ENCODE results near the gene FOXC1. TPM values are rescaled to one million over a fixed set of nuclear protein-coding genes. Genes with fewer than 3 reads are reported as not detected.

FOXC1 gene
- total and polyA plus RNA-seq, 4 donors: 0.08 to 0.33 (median 0.14) TPM

DNA sequence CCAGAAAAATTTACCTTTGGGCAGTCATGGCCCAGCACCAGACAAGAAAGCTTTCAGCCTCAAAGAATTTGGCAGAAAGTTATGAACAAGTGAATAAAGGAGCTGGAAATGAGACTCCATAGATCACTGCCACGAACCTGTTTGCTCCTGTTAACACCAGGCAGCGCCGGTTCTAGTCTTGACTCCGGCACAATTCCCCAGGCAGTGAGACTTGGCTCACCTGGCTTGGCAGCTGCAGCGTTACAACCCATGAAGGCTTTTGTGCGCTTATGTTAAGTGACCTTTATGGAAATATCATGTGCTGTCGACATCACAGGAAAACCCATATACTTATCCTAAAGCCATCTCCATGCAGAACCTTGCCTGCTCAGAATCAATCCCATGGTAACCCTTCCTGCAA, 22.2 kb upstream of the FOXC1 start:
- Histone ChIP-seq H3K27me3 (ENCODE audit: control insufficient read depth in 4 of 4, insufficient read depth in 4 of 4, low read length in 3 of 4) (no peaks in the 10 kb centered on the region), H3K4me3 (ENCODE audit: low read depth in 1 of 3, low read length in 3 of 3) (no peak overlapping the region), H3K9me3 (ENCODE audit: control insufficient read depth in 4 of 4, low read length in 3 of 4) (no peaks in the 10 kb centered on the region), H3K27ac (ENCODE audit: low read depth in 1 of 2, low read length in 2 of 2) (no peak overlapping the region), H3K4me1 (ENCODE audit: control insufficient read depth in 4 of 4, insufficient read depth in 4 of 4, low read length in 3 of 4) (no peaks in the 10 kb centered on the region), H3K36me3 (ENCODE audit: control insufficient read depth in 4 of 4, insufficient read depth in 3 of 4, low read depth in 1 of 4, low read length in 3 of 4) (no peaks in the 10 kb centered on the region), H3K9ac (ENCODE audit: low read depth in 1 of 2, low read length in 2 of 2) (no peak overlapping the region)
- TF ChIP-seq, protein P1, sequence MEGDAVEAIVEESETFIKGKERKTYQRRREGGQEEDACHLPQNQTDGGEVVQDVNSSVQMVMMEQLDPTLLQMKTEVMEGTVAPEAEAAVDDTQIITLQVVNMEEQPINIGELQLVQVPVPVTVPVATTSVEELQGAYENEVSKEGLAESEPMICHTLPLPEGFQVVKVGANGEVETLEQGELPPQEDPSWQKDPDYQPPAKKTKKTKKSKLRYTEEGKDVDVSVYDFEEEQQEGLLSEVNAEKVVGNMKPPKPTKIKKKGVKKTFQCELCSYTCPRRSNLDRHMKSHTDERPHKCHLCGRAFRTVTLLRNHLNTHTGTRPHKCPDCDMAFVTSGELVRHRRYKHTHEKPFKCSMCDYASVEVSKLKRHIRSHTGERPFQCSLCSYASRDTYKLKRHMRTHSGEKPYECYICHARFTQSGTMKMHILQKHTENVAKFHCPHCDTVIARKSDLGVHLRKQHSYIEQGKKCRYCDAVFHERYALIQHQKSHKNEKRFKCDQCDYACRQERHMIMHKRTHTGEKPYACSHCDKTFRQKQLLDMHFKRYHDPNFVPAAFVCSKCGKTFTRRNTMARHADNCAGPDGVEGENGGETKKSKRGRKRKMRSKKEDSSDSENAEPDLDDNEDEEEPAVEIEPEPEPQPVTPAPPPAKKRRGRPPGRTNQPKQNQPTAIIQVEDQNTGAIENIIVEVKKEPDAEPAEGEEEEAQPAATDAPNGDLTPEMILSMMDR (IDR thresholded peaks at IDR 0.05; ENCODE audit: low read depth, low read length, missing input control): no peak
- 91% methylated on average over 7 of the region's 7 CpGs for WGBS
- DNase-seq (ENCODE audit: low spot score): no peak

DNA sequence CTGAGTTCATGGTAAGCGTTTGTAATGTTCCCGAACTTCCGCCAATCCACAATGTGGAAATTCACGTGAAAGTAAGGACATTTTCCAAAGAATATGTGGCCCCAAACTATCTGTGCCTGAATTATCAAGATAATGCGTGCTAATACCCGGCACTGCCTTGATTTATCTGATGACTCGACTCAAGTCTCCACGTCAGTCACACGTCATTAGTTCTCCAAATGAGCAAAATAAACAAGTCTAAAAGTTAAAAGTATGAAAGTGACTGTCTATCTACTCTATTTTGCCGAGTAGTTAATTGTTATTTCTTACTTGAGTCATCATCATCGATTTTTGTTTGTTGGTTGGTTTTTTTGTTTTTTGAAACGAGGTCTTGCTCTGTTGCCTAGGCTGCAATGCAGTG, 21.7 kb upstream of the FOXC1 start:
- Histone ChIP-seq H3K4me3 (ENCODE audit: low read depth in 1 of 3, low read length in 3 of 3) (no peak overlapping the region), H3K4me1 (ENCODE audit: control insufficient read depth in 4 of 4, insufficient read depth in 4 of 4, low read length in 3 of 4) (no peaks in the 10 kb centered on the region), H3K9me3 (ENCODE audit: control insufficient read depth in 4 of 4, low read length in 3 of 4) (no peaks in the 10 kb centered on the region), H3K36me3 (ENCODE audit: control insufficient read depth in 4 of 4, insufficient read depth in 3 of 4, low read depth in 1 of 4, low read length in 3 of 4) (no peaks in the 10 kb centered on the region), H3K27me3 (ENCODE audit: control insufficient read depth in 4 of 4, insufficient read depth in 4 of 4, low read length in 3 of 4) (no peaks in the 10 kb centered on the region), H3K9ac (ENCODE audit: low read depth in 1 of 2, low read length in 2 of 2) (no peak overlapping the region), H3K27ac (ENCODE audit: low read depth in 1 of 2, low read length in 2 of 2) (no peak overlapping the region)
- WGBS: 89% methylated on average over 12 of the region's 12 CpGs
- no peak for DNase-seq (ENCODE audit: low spot score)
- TF ChIP-seq REST (IDR thresholded peaks at IDR 0.05) (no peak), RXRA (IDR thresholded peaks at IDR 0.05) (no peak), YY1 (IDR thresholded peaks at IDR 0.05) (no peak), EGR1 (IDR thresholded peaks at IDR 0.05; ENCODE audit: low read depth in 2 of 2) (no peak), TAF1 (conservative IDR thresholded peaks at IDR 0.05) (no peak), JUND (IDR thresholded peaks at IDR 0.05) (no peak), FOXA1 (IDR thresholded peaks at IDR 0.05) (no peak), ATF3 (IDR thresholded peaks at IDR 0.05) (no peak), HNF4A (conservative IDR thresholded peaks at IDR 0.05) (no peak), MAX (IDR thresholded peaks at IDR 0.05) (no peak), FOXA2 (IDR thresholded peaks at IDR 0.05) (no peak), GABPA (IDR thresholded peaks at IDR 0.05 in 1 of 2, conservative IDR thresholded peaks at IDR 0.05 in 1 of 2) (no peak)
- TF ChIP-seq, protein P2, sequence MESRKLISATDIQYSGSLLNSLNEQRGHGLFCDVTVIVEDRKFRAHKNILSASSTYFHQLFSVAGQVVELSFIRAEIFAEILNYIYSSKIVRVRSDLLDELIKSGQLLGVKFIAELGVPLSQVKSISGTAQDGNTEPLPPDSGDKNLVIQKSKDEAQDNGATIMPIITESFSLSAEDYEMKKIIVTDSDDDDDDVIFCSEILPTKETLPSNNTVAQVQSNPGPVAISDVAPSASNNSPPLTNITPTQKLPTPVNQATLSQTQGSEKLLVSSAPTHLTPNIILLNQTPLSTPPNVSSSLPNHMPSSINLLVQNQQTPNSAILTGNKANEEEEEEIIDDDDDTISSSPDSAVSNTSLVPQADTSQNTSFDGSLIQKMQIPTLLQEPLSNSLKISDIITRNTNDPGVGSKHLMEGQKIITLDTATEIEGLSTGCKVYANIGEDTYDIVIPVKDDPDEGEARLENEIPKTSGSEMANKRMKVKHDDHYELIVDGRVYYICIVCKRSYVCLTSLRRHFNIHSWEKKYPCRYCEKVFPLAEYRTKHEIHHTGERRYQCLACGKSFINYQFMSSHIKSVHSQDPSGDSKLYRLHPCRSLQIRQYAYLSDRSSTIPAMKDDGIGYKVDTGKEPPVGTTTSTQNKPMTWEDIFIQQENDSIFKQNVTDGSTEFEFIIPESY (IDR thresholded peaks at IDR 0.05): no peak
- TF ChIP-seq, protein P1 (IDR thresholded peaks at IDR 0.05; ENCODE audit: low read depth, low read length, missing input control): no peak
